Keratinocyte (primary cell): ENCODE measurements around the gene FTO. TPM values are rescaled to one million over a fixed set of nuclear protein-coding genes. Genes with fewer than 3 reads are reported as not detected.
A peak's percentile ranks its signal among the peaks of the same experiment; 100 is the strongest.

Experiments
- DNase-seq: peaks from one replicate; pipeline ENCODE4 v3.0.0-alpha.2; 2011; ENCODE audit warnings: low read depth, missing footprints, low spot score
- FAIRE-seq: peaks from 2 replicates; lab custom pipeline; 2011; peaks lifted over from hg19 to GRCh38; lab: Jason Lieb, UNC
- H2AFZ ChIP-seq: 2 replicates; pipeline ENCODE4 v1.6.0; 2012; ENCODE audit warnings: low read length, control low read depth, inconsistent platforms; ENCODE audit not compliant: control insufficient read depth
- H3K27ac ChIP-seq: 2 replicates; pipeline ENCODE4 v1.5.1; 2011; ENCODE audit warnings: low read length; ENCODE audit not compliant: control insufficient read depth, insufficient read depth
- H3K27me3 ChIP-seq: 3 replicates; pipeline ENCODE4 v1.6.0; 2011; ENCODE audit warnings: low read length; ENCODE audit not compliant: control insufficient read depth, insufficient read depth; ENCODE audit errors: extremely low read depth
- H3K36me3 ChIP-seq, 2 experiments: 2 replicates in 1 of 2; 3 replicates in 1 of 2; pipeline ENCODE4 v1.5.1; 2011; ENCODE audit warnings: low read length in 2 of 2, mild to moderate bottlenecking in 1 of 2; ENCODE audit not compliant: control insufficient read depth in 2 of 2, insufficient read depth in 2 of 2; ENCODE audit errors: extremely low read depth in 1 of 2
- H3K4me1 ChIP-seq: 3 replicates; pipeline ENCODE4 v1.5.1; 2011; ENCODE audit warnings: low read length; ENCODE audit not compliant: control insufficient read depth, insufficient read depth; ENCODE audit errors: extremely low read depth
- H3K4me2 ChIP-seq: 3 replicates; pipeline ENCODE4 v1.6.0; 2011; ENCODE audit warnings: low read depth, low read length; ENCODE audit not compliant: control insufficient read depth, insufficient read depth; ENCODE audit errors: extremely low read depth
- H3K4me3 ChIP-seq, 3 experiments: fragments of 200-600 bp in 1 of 3; sonication (generic) in 1 of 3; 2 replicates in 2 of 3; 3 replicates in 1 of 3; pipeline ENCODE4 v1.5.1; 2011 to 2016; ENCODE audit warnings: low read length in 3 of 3, mild to moderate bottlenecking in 3 of 3, control low read depth in 2 of 3, inconsistent platforms in 1 of 3, low read depth in 1 of 3, mixed read lengths in 1 of 3, mixed run types in 1 of 3, moderate library complexity in 1 of 3; ENCODE audit not compliant: control insufficient read depth in 2 of 3, insufficient read depth in 2 of 3; ENCODE audit errors: extremely low read depth in 1 of 3
- H3K79me2 ChIP-seq: 2 replicates; pipeline ENCODE4 v1.6.0; 2012; ENCODE audit warnings: low read length; ENCODE audit not compliant: control insufficient read depth, insufficient read depth
- H3K9ac ChIP-seq: 3 replicates; pipeline ENCODE4 v1.6.0; 2011; ENCODE audit warnings: low read length; ENCODE audit not compliant: control insufficient read depth, insufficient read depth; ENCODE audit errors: extremely low read depth
- H3K9me1 ChIP-seq: 3 replicates; pipeline ENCODE4 v1.6.0; 2011; ENCODE audit warnings: low read length; ENCODE audit not compliant: control insufficient read depth, insufficient read depth; ENCODE audit errors: extremely low read depth
- H3K9me3 ChIP-seq: 2 replicates; pipeline ENCODE4 v1.5.1; 2012; ENCODE audit warnings: low read depth, low read length; ENCODE audit not compliant: control insufficient read depth
- H4K20me1 ChIP-seq: 3 replicates; pipeline ENCODE4 v1.6.0; 2011; ENCODE audit warnings: low read length; ENCODE audit not compliant: control insufficient read depth, insufficient read depth; ENCODE audit errors: extremely low read depth
- EZH2 ChIP-seq: IDR thresholded peaks from one replicate; pipeline ENCODE4 v1.6.1; 2012; ENCODE audit warnings: inconsistent platforms, mild to moderate bottlenecking, low read length, moderate library complexity
- dilution Hi-C: fragments of 300-500 bp; cut with MboI; formaldehyde crosslinking; loops from one replicate; pipeline ENCODE4 v1.7.0; 2020; ENCODE audit warnings: low sequenced_read_pairs; ENCODE audit not compliant: extremely low pct_ligation_motif_present
- polyA plus RNA-seq, 5 experiments: library from polyadenylated mRNA; depleted of rRNA in 3 of 5; stranded (reverse) in 3 of 5; stranded (forward) in 1 of 5; unstranded in 1 of 5; fragments of >200 nt; gene quantifications; 1 replicate in 1 of 5; 2 replicates in 3 of 5; 3 replicates in 1 of 5; pipeline versions ENCODE4 v1.2.1 to v1.2.3, GENCODE V29; 2011 to 2012; ENCODE audit warnings: missing spikeins in 2 of 5, low read depth in 1 of 5, low replicate concordance in 1 of 5
- TF ChIP-seq, protein P1 (sequence below), 3 experiments: IDR thresholded peaks in 1 of 3; conservative IDR thresholded peaks in 1 of 3; optimal IDR thresholded peaks in 1 of 3; 2 replicates in 2 of 3; 3 replicates in 1 of 3; pipeline versions ENCODE3 to v1.5.1; 2011; ENCODE audit warnings: low read length in 3 of 3, mild to moderate bottlenecking in 3 of 3, moderate library complexity in 2 of 3, control low read depth in 1 of 3, inconsistent platforms in 1 of 3; ENCODE audit not compliant: insufficient read depth in 2 of 3; ENCODE audit errors: extremely low read depth in 1 of 3

The FTO gene
- polyA plus RNA-seq, 1 donor (not counting 4 experiments of a cell fraction or from before 2014, with no cell fraction given): 56.4 TPM

DNA sequence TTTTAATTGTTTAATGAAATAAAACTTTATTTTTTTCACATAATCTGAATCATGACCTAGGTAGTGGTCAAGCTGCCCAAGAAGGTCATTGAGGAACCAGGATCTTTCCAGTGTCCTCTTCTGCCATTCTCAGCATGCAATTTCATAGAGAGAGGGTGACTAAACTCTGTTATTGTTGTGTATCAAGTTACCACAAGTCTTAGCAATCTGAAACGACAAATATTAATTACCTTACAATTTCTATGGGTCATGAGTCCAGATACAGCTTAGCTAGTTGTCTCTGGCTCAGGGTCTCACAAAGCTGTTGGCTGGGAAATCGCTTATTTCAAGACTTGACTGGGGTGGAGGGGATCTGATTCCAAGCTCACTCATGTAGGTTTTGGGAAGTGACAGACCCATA is 37.6 kb downstream of the FTO start:
- peak overlapping the region; percentile 76 for H3K27ac ChIP-seq
- no peaks in the 10 kb centered on the region for H3K36me3 ChIP-seq
- no peak for DNase-seq
- no peaks in the 10 kb centered on the region for H4K20me1 ChIP-seq
- H3K4me3 ChIP-seq: no peak overlapping the region
- H3K4me1 ChIP-seq: peaks cover 42% of the 10 kb centered on the region
- H3K79me2 ChIP-seq: peaks cover 24% of the 10 kb centered on the region
- TF ChIP-seq EZH2: no peak
- TF ChIP-seq, protein P1, sequence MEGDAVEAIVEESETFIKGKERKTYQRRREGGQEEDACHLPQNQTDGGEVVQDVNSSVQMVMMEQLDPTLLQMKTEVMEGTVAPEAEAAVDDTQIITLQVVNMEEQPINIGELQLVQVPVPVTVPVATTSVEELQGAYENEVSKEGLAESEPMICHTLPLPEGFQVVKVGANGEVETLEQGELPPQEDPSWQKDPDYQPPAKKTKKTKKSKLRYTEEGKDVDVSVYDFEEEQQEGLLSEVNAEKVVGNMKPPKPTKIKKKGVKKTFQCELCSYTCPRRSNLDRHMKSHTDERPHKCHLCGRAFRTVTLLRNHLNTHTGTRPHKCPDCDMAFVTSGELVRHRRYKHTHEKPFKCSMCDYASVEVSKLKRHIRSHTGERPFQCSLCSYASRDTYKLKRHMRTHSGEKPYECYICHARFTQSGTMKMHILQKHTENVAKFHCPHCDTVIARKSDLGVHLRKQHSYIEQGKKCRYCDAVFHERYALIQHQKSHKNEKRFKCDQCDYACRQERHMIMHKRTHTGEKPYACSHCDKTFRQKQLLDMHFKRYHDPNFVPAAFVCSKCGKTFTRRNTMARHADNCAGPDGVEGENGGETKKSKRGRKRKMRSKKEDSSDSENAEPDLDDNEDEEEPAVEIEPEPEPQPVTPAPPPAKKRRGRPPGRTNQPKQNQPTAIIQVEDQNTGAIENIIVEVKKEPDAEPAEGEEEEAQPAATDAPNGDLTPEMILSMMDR (optimal IDR thresholded peaks at IDR 0.05 in 1 of 3, IDR thresholded peaks at IDR 0.05 in 1 of 3, conservative IDR thresholded peaks at IDR 0.05 in 1 of 3; ENCODE audit: extremely low read depth in 1 of 3, insufficient read depth in 2 of 3, low read length in 3 of 3): no peak
- peak; percentile 55 for FAIRE-seq
- peak overlapping the region; percentile 43 for H3K9ac ChIP-seq
- H3K9me1 ChIP-seq: no peaks in the 10 kb centered on the region
- no peak overlapping the region for H2AFZ ChIP-seq
- H3K27me3 ChIP-seq: no peaks in the 10 kb centered on the region
- H3K9me3 ChIP-seq: no peaks in the 10 kb centered on the region
- dilution Hi-C loops: no loop called here
- H3K4me2 ChIP-seq: peak overlapping the region; percentile 71

DNA sequence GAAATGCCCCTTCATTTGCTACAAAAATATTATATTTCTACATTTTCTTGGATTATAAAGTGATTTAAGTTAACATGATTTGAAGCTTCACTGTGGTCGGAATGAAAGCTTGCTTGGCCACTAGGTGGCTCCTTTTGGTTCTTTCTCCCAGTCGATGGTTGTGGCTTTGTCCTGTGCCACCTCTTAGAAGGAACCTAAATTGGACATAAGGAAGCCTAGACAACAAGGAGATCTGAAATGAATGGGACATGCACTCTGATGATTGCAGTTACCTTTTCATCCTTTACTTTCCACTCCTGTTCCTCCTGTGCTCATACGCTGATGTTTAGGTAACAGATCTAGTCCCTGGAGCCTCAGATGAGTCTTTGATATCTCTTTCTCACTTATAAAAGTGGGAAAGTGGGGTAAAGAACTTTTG is 39.2 kb downstream of the FTO start:
- peaks cover 33% of the 10 kb centered on the region for H3K79me2 ChIP-seq
- no peak overlapping the region for H2AFZ ChIP-seq
- H3K36me3 ChIP-seq: no peaks in the 10 kb centered on the region
- no peaks in the 10 kb centered on the region for H4K20me1 ChIP-seq
- TF ChIP-seq, protein P1 (optimal IDR thresholded peaks at IDR 0.05 in 1 of 3, IDR thresholded peaks at IDR 0.05 in 1 of 3, conservative IDR thresholded peaks at IDR 0.05 in 1 of 3; ENCODE audit: extremely low read depth in 1 of 3, insufficient read depth in 2 of 3, low read length in 3 of 3): peak; percentile 64 to 72 (median 71)
- no peak for TF ChIP-seq EZH2
- dilution Hi-C loops: no loop called here
- H3K9me1 ChIP-seq: no peaks in the 10 kb centered on the region
- H3K27me3 ChIP-seq: no peaks in the 10 kb centered on the region
- no peak overlapping the region for H3K4me3 ChIP-seq
- DNase-seq (no peak), FAIRE-seq (peak; percentile 78)
- H3K9ac ChIP-seq: no peak overlapping the region
- no peak overlapping the region for H3K4me2 ChIP-seq
- H3K4me1 ChIP-seq: peaks cover 47% of the 10 kb centered on the region
- no peak overlapping the region for H3K27ac ChIP-seq
- no peaks in the 10 kb centered on the region for H3K9me3 ChIP-seq
